HEK293T (cell line): ENCODE data around the gene ZNF354C.

ENCODE experiments used
- CTCF ChIA-PET: fragments of 350-600 bp; formaldehyde crosslinking; extraction: SDS; loops from one replicate; lab custom pipeline; 2021; ENCODE audit warnings: antibody characterized with exemption, inconsistent platforms; lab: Yijun Ruan, JAX
- POLR2A ChIA-PET: fragments of 350-600 bp; formaldehyde crosslinking; extraction: SDS; loops from one replicate; lab custom pipeline; 2020; ENCODE audit warnings: antibody characterized with exemption, inconsistent platforms; lab: Yijun Ruan, JAX
- DNase-seq: peaks from one replicate; pipeline ENCODE4 v3.0.0; 2012; ENCODE audit warnings: mixed read lengths; ENCODE audit errors: extremely low spot score
- BHLHE40 ChIP-seq: fragments of 450-650 bp; IDR thresholded peaks from 2 replicates; pipeline ENCODE4 v1.6.1; 2016; ENCODE audit warnings: mild to moderate bottlenecking, moderate library complexity, borderline replicate concordance
- ELF4 ChIP-seq: fragments of 450-650 bp; IDR thresholded peaks from 2 replicates; pipeline ENCODE4 v1.6.1; 2017; ENCODE audit warnings: antibody characterized with exemption
- NFRKB ChIP-seq: fragments of 450-650 bp; IDR thresholded peaks from 2 replicates; pipeline ENCODE4 v1.6.1; 2016; ENCODE audit warnings: mild to moderate bottlenecking, moderate library complexity

Gene ZNF354C

DNA sequence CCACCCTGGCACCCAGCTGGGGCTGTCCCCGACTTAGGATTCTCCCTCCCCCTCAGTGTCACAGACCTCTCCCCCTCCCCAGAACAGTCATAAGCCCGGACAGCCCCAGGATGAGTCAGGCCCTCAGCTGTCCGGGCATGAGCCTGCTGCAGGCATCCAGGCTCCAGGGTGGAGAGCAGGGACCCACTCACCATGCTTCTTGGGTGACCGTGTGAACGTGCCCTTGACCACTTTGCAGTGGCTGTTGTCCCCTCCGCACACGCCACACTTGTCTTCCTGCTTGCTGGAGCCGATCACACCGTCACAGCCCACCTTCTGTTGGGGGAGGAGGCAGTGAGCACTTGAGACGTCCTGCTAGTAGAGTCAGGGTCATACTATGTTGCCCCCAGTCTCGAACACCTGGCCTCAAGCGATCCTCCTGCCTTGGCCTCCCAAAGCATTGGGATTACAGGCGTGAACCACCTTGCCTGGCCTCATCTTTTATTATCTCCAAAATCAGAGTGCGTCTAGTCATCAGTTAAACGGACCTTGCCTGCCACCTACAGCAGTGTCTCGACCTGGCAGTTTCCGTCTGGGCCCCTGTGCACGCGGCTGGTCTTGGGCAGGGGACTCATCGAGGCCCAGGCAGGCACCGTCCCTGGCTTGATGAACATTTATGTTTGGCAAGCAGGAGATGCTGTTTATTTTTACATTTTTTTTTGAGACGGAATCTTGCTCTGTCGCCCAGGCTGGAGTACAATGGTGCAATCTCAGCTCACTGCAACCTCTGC is 72.6 kb downstream of the ZNF354C start:
- no peak for DNase-seq
- CTCF ChIA-PET, result no interaction called here
- POLR2A ChIA-PET, result no interaction called here
- TF ChIP-seq BHLHE40, result no peak
- TF ChIP-seq NFRKB, result no peak
- TF ChIP-seq ELF4, result no peak
